Body of pancreas (tissue), 4 donors: ENCODE data around the gene CHRNG. TPM values are rescaled to one million over a fixed set of nuclear protein-coding genes. Genes with fewer than 3 reads are reported as not detected.

Experiments used
- ATAC-seq: fragments of 150-250 bp; one replicate; pipeline ENCODE4 v1.9.1; 2016
- DNase-seq, 4 donors: peaks; one replicate each; pipeline ENCODE4 v3.0.0-alpha.2; 2019
- H3K27ac ChIP-seq, 4 donors: fragments of 200-600 bp; sonication (generic); 1 replicate in 3 of 4; 2 replicates in 1 of 4; pipeline versions ENCODE4 v1.5.1 to v1.6.1; 2016 to 2019; ENCODE audit warnings: mild to moderate bottlenecking in 1 of 4, mixed read lengths in 1 of 4, moderate library complexity in 1 of 4
- H3K27me3 ChIP-seq, 2 donors: fragments of 200-600 bp; sonication (generic); one replicate each; pipeline ENCODE4 v1.6.0; 2016; ENCODE audit warnings: mild to moderate bottlenecking in 1 of 2
- H3K36me3 ChIP-seq, 2 donors: fragments of 200-600 bp; sonication (generic); replicated peaks in 1 of 2; 2 replicates each; pipeline ENCODE4 v1.5.1; 2016; ENCODE audit warnings: low read depth in 2 of 2; ENCODE audit not compliant: insufficient read depth in 1 of 2
- H3K4me1 ChIP-seq: fragments of 200-600 bp; sonication (generic); one replicate; pipeline ENCODE4 v1.6.0; 2016
- H3K4me3 ChIP-seq, 2 donors: fragments of 200-600 bp; sonication (generic); 1 replicate in 1 of 2; 2 replicates in 1 of 2; pipeline ENCODE4 v1.5.1; 2016 to 2019
- H3K9me3 ChIP-seq, 3 donors: fragments of 200-600 bp; sonication (generic); 1 replicate in 2 of 3; 2 replicates in 1 of 3; pipeline ENCODE4 v1.5.1; 2016
- CTCF ChIP-seq, 7 experiments: fragments of 450-650 bp in 4 of 7; fragments of 200-600 bp in 3 of 7; sonication (generic) in 3 of 7; IDR thresholded peaks; one replicate each; pipeline ENCODE4 v1.5.1; 2016 to 2019; ENCODE audit warnings: antibody characterized with exemption in 7 of 7
- POLR2A ChIP-seq, 3 donors: fragments of 450-650 bp; IDR thresholded peaks; one replicate each; pipeline ENCODE4 v1.6.1; 2016; ENCODE audit warnings: antibody characterized with exemption in 3 of 3, mild to moderate bottlenecking in 2 of 3
- WGBS, 2 donors: methylation state at CpG; one replicate each; pipeline ENCODE4 v1.1.5; 2017; 5-methylcytosine and 5-hydroxymethylcytosine counted together
- intact Hi-C: fragments of 100-400 bp; cut with DNase I; formaldehyde crosslinking; loops from one replicate; pipeline ENCODE4 v1.15.1; 2023
- total RNA-seq, 2 donors: library from RNA; depleted of rRNA; stranded (reverse); fragments of >200 nt; gene quantifications; one replicate each; pipeline ENCODE4 v1.1.0, GENCODE V29; 2016

Gene CHRNG
- total RNA-seq, 2 donors from 2014 or later: not detected

GRCh38 chr2:232571026-232571474, 31.6 kb downstream of the CHRNG start:
- ATAC-seq (peak; percentile 62), DNase-seq (peak in 3 of 4 donors; percentile 20 to 50 (median 22))
- Histone ChIP-seq H3K4me1 (peaks cover 28% of the 10 kb centered on the region), H3K4me3 (no peak overlapping the region), H3K9me3 (no peaks in the 10 kb centered on the region), H3K27ac (peak overlapping the region in 2 of 4 donors; percentile 12 to 33), H3K27me3 (no peaks in the 10 kb centered on the region), H3K36me3 (peaks cover 0 to 18% of the 10 kb centered on the region in 2 donors)
- WGBS, 2 donors: 69 to 72% methylated on average over 7 of the region's 7 CpGs
- TF ChIP-seq POLR2A (IDR thresholded peaks at IDR 0.05): no peak
- TF ChIP-seq CTCF (IDR thresholded peaks at IDR 0.05): no peak
- intact Hi-C loops: no loop called here

- H3K9me3 ChIP-seq: no peaks in the 10 kb centered on the region
- H3K27me3 ChIP-seq: no peaks in the 10 kb centered on the region
- peaks cover 0 to 11% of the 10 kb centered on the region in 2 donors for H3K36me3 ChIP-seq
- DNase-seq: no peak
- TF ChIP-seq CTCF (IDR thresholded peaks at IDR 0.05) (no peak), POLR2A (IDR thresholded peaks at IDR 0.05) (no peak)
- peak overlapping the region in 2 of 4 donors; percentile 19 to 38 for H3K27ac ChIP-seq
- H3K4me3 ChIP-seq: no peak overlapping the region
- H3K4me1 ChIP-seq: peaks cover 28% of the 10 kb centered on the region
- intact Hi-C loops: no loop called here
- peak; percentile 59 for ATAC-seq
These were observed 33.5 kb downstream of the CHRNG start for GRCh38 chr2:232573042-232573441.

- Histone ChIP-seq H3K4me1 (peaks cover 32% of the 10 kb centered on the region), H3K36me3 (peaks cover 0 to 7% of the 10 kb centered on the region in 2 donors), H3K4me3 (no peak overlapping the region), H3K27me3 (no peaks in the 10 kb centered on the region), H3K27ac (peak overlapping the region in 1 of 4 donors; percentile 38), H3K9me3 (no peaks in the 10 kb centered on the region)
- TF ChIP-seq POLR2A (IDR thresholded peaks at IDR 0.05): no peak
- no peak for TF ChIP-seq CTCF (IDR thresholded peaks at IDR 0.05)
- ATAC-seq (no peak), DNase-seq (no peak)
- intact Hi-C loops: no loop called here
- WGBS, 2 donors: 89 to 92% methylated on average over 8 of the region's 8 CpGs
These were observed 34.4 kb downstream of the CHRNG start for GRCh38 chr2:232573771-232574435.

- intact Hi-C loops: no loop called here
- TF ChIP-seq POLR2A (IDR thresholded peaks at IDR 0.05) (no peak), CTCF (IDR thresholded peaks at IDR 0.05) (no peak)
- DNase-seq (no peak), ATAC-seq (no peak)
- Histone ChIP-seq H3K27ac (no peak overlapping the region), H3K36me3 (peaks cover 0 to 2% of the 10 kb centered on the region in 2 donors), H3K4me1 (peaks cover 39% of the 10 kb centered on the region), H3K9me3 (no peaks in the 10 kb centered on the region), H3K27me3 (no peaks in the 10 kb centered on the region), H3K4me3 (no peak overlapping the region)
- WGBS, 2 donors: 85 to 91% methylated on average over 4 to 5 of the region's 5 CpGs
These were observed 35.3 kb downstream of the CHRNG start for GRCh38 chr2:232574674-232575403.
